ENCODE results near the gene COL18A1. TPM values are rescaled to one million over a fixed set of nuclear protein-coding genes. Genes with fewer than 3 reads are reported as not detected.

The COL18A1 gene
- total RNA-seq, 1 donor from 2014 or later: 9.2 TPM

DNA sequence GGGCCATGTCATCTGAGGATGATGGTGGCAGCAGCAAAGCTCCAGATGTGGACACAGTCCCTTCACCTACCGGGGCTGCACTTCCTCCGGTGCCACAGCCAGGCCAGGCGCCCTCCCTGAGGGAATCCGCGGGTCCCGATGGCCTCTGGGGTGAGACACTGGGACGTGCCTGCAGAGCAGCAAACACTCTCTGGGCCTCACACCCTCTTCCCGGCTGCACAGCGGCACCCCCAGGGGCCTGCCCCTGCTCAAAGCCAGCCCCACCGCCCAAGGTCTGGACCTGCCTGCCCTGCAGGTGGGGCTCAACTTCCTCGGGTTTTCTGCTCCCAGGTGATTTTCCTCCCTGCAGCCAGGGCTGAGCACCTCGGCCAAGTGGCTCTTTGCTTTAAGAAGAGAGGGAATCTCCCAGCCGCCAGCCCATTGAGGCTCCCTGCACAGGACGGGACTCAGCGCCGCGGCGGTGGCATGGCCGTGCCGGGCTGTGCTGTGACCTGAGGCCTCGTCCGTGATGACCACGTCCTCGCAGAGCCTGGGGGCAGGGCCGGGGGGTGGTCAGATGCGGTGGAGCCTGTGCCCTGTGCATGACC is 21.3 kb upstream of the COL18A1 start:
- FAIRE-seq: no peak

DNA sequence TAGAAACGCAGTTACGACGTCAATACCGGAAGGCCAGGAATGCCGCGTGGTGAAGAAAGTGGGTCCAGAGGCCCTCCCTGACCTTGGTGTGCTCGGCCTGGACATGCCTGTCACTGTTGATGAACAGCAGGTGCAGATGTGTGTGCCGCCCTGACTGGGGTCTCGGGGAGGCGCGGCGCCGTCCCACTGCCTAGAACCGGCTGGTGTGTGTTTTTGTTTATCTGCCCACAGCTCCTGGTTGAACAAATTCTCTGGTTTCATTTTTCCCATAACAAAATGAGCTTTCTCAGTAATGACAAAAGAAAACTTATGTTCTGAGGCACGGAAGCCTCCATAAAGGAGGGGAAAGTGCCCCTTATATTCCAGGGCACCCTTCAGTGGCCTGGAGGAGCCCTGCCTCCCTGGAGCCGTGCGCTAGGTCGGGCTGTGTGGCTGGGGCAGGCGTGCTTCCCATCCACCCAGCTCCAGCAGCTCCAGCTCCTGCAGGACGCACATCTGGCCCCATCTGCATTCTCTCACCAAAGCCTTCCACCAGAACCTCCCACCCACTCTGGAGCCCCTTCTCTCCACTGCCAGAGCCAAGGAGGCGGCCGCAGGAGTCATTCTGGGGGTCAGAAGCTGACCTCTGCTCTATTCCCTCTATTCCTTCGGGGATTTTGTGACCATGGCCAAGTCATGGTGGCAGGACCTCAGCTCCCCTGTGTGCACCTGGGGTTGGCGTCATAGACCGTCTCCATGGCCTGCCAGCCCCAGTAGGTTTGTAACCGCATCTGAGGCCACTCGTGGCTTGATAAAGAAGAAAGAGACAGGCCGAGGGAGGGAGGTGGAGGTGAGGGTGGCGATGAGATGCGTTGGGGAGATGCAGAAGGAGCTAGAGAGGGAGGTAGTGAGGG is 20.1 kb upstream of the COL18A1 start:
- H3K4me3 ChIP-seq (ENCODE audit: low read depth, low read length): no peak overlapping the region
- no peak for FAIRE-seq
- no peaks in the 10 kb centered on the region for H3K36me3 ChIP-seq (ENCODE audit: control insufficient read depth, insufficient read depth, low read length)
- TF ChIP-seq, protein P1, sequence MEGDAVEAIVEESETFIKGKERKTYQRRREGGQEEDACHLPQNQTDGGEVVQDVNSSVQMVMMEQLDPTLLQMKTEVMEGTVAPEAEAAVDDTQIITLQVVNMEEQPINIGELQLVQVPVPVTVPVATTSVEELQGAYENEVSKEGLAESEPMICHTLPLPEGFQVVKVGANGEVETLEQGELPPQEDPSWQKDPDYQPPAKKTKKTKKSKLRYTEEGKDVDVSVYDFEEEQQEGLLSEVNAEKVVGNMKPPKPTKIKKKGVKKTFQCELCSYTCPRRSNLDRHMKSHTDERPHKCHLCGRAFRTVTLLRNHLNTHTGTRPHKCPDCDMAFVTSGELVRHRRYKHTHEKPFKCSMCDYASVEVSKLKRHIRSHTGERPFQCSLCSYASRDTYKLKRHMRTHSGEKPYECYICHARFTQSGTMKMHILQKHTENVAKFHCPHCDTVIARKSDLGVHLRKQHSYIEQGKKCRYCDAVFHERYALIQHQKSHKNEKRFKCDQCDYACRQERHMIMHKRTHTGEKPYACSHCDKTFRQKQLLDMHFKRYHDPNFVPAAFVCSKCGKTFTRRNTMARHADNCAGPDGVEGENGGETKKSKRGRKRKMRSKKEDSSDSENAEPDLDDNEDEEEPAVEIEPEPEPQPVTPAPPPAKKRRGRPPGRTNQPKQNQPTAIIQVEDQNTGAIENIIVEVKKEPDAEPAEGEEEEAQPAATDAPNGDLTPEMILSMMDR (IDR thresholded peaks at IDR 0.05; ENCODE audit: insufficient read depth, low read length, severe bottlenecking): no peak
- DNase-seq (ENCODE audit: low read depth): no peak
- H3K27me3 ChIP-seq (ENCODE audit: control insufficient read depth, insufficient read depth, low read length): peaks cover 15% of the 10 kb centered on the region

More for the DNA sequence above, 21.3 kb upstream of the COL18A1 start:
- no peak for DNase-seq (ENCODE audit: low read depth)
- Histone ChIP-seq H3K36me3 (ENCODE audit: control insufficient read depth, insufficient read depth, low read length) (no peaks in the 10 kb centered on the region), H3K4me3 (ENCODE audit: low read depth, low read length) (no peak overlapping the region), H3K27me3 (ENCODE audit: control insufficient read depth, insufficient read depth, low read length) (peaks cover 15% of the 10 kb centered on the region)
- TF ChIP-seq, protein P1 (IDR thresholded peaks at IDR 0.05; ENCODE audit: insufficient read depth, low read length, severe bottlenecking): no peak

DNA sequence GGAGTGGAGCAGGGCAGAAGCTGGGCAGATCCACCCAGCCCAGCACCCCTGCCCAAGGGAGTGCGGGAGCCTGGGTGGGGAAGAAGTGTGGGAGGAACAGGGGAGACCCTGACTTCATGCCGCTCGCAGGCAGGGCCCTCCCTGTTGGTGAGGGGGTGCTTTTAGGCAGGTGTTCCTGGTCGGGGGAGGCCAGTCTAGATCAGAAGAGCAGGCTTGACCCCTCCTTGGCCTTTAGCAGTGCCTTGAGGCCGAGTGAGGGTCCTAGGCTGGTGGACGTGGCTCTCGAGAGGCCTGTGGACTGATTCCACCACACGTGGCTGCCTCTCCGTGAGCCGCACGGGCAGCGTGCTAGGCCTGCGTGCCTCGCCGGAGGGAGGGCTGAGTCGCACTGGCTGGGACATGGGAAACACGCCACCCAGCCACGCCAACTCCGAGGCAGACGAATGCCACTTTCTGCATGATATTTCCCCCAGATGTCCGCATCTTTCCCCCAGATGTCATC is 19.4 kb upstream of the COL18A1 start:
- TF ChIP-seq, protein P1 (IDR thresholded peaks at IDR 0.05; ENCODE audit: insufficient read depth, low read length, severe bottlenecking): no peak
- Histone ChIP-seq H3K36me3 (ENCODE audit: control insufficient read depth, insufficient read depth, low read length) (no peaks in the 10 kb centered on the region), H3K4me3 (ENCODE audit: low read depth, low read length) (no peak overlapping the region), H3K27me3 (ENCODE audit: control insufficient read depth, insufficient read depth, low read length) (peaks cover 15% of the 10 kb centered on the region)
- no peak for DNase-seq (ENCODE audit: low read depth)
- no peak for FAIRE-seq

DNA sequence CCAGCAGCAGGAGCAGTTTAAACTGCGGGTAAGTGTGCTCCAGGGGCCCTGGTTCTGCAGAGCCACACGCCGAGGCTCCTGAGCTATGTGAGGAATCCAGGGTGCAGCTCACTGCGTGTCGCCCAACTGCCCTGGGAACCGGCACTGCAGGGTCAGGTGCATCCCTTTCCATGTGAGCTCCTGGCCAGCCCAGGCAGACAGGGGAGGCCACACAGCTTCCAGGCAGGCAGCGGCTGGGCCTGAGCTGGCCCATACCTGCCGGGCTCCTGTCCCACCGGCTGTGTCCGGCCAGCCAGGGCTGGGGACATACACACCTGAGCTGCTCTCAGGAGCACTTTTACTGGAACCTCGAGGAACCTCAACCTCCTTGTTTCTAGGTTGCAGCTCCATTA is 18.6 kb upstream of the COL18A1 start:
- TF ChIP-seq, protein P1 (IDR thresholded peaks at IDR 0.05; ENCODE audit: insufficient read depth, low read length, severe bottlenecking): no peak
- DNase-seq (ENCODE audit: low read depth): no peak
- Histone ChIP-seq H3K36me3 (ENCODE audit: control insufficient read depth, insufficient read depth, low read length) (no peaks in the 10 kb centered on the region), H3K27me3 (ENCODE audit: control insufficient read depth, insufficient read depth, low read length) (peaks cover 15% of the 10 kb centered on the region), H3K4me3 (ENCODE audit: low read depth, low read length) (no peak overlapping the region)
- no peak for FAIRE-seq

DNA sequence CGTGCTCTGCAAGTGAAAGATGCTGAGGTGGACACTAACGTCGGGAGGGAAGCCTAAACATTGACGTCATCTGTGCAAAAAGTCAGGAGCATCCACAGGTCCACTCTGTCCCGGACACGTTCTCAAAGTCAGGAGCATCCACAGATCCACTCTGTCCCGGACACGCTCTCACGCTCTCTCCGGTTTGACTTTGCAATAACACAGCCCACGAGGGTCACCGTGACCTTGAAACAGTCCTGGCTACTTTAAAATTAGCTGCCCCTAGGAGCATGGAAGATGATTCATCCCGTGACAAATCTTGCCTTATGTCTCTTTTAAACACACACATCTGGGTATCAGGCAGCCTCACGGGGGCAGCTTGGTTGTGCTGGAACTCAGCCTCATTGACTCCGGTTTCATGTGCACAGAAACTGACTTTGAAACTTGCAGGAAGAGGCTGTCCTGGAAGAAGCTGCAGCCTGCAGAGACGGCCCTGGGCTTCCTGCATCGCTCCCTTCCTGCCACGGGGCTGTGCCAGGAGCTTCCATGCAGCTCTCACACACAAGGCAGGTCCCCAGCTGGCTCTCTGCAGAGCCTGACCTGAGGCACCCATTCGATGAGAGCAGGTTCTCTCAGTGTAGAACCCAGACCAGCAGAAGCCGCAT is 18.1 kb upstream of the COL18A1 start:
- Histone ChIP-seq H3K4me3 (ENCODE audit: low read depth, low read length) (no peak overlapping the region), H3K27me3 (ENCODE audit: control insufficient read depth, insufficient read depth, low read length) (peaks cover 15% of the 10 kb centered on the region), H3K36me3 (ENCODE audit: control insufficient read depth, insufficient read depth, low read length) (no peaks in the 10 kb centered on the region)
- no peak for FAIRE-seq
- TF ChIP-seq, protein P1 (IDR thresholded peaks at IDR 0.05; ENCODE audit: insufficient read depth, low read length, severe bottlenecking): peak; percentile 6
- peak; percentile 39 for DNase-seq (ENCODE audit: low read depth)

Data from bronchial epithelial cell (primary cell).